Measurements from ENCODE around the gene TRPC4AP.

DNA sequence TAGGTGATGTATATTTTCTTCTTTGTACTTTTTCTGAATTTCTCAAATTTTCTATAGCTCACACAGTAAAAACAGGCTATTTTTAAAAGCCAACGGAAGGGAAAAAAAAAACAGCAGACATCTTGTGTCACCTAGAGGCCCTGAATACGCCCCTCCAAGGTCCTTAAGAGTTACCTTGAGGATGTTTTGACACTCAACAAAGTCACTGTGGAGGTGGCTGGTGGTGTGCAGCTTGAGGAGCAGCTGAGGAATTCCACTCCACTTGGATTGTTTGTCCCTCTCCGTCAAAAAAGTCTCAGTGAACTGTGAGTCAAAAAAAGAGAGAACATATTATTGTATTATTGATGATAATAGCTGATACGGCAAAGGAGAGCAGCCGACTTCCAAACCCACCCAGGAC lies 14.7 kb downstream of the TRPC4AP start:
- TF ChIP-seq POLR2AphosphoS5 (IDR thresholded peaks at IDR 0.05) (no peak), EP300 (IDR thresholded peaks at IDR 0.05) (no peak), POLR2A (IDR thresholded peaks at IDR 0.05) (no peak)
- TF ChIP-seq, protein P1, sequence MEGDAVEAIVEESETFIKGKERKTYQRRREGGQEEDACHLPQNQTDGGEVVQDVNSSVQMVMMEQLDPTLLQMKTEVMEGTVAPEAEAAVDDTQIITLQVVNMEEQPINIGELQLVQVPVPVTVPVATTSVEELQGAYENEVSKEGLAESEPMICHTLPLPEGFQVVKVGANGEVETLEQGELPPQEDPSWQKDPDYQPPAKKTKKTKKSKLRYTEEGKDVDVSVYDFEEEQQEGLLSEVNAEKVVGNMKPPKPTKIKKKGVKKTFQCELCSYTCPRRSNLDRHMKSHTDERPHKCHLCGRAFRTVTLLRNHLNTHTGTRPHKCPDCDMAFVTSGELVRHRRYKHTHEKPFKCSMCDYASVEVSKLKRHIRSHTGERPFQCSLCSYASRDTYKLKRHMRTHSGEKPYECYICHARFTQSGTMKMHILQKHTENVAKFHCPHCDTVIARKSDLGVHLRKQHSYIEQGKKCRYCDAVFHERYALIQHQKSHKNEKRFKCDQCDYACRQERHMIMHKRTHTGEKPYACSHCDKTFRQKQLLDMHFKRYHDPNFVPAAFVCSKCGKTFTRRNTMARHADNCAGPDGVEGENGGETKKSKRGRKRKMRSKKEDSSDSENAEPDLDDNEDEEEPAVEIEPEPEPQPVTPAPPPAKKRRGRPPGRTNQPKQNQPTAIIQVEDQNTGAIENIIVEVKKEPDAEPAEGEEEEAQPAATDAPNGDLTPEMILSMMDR (IDR thresholded peaks at IDR 0.05), result no peak

Measured in upper lobe of left lung (tissue), 4 donors.